ENCODE measurements around the gene RAB3GAP2. TPM values are rescaled to one million over a fixed set of nuclear protein-coding genes. Genes with fewer than 3 reads are reported as not detected.

The RAB3GAP2 gene
- total and polyA plus RNA-seq, 2 donors (not counting 1 experiment from before 2014, with no cell fraction given), result 31.0 to 43.8 TPM

DNA sequence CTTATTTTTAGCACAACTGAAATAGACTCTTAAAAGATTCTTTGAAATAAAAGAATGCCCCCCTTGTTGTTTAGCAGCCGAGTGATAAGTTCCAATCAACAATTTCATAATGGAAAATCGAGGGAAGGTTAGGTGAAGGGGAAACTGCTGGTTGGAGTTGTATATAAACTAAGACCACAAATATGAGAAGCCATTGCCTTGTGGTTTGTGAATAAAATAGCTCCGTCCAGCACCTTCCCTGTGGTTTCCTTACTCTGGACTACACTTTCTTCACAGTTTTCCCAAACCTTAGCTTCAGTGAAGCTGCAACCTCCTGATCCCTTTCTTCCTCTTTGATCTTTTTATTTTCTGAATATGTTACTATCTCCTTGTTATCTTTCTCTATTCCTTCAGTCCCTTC lies 6.7 kb upstream of the RAB3GAP2 start:
- Histone ChIP-seq H3K4me3 (replicated peaks in 1 of 4; ENCODE audit: control extremely low read depth in 1 of 4, insufficient read depth in 1 of 4, low read depth in 3 of 4, low read length in 4 of 4) (no peak overlapping the region), H3K27me3 (ENCODE audit: control insufficient read depth, insufficient read depth, low read length) (no peaks in the 10 kb centered on the region), H3K4me1 (ENCODE audit: control insufficient read depth, extremely low read depth, insufficient read depth, low read length) (no peaks in the 10 kb centered on the region), H3K9me3 (ENCODE audit: control insufficient read depth, insufficient read depth, low read depth, low read length) (no peaks in the 10 kb centered on the region), H4K20me1 (ENCODE audit: control insufficient read depth, extremely low read depth, insufficient read depth, low read length) (no peaks in the 10 kb centered on the region), H2AFZ (ENCODE audit: low read length) (no peak overlapping the region), H3K36me3 (ENCODE audit: control insufficient read depth, insufficient read depth, low read length) (no peaks in the 10 kb centered on the region), H3K9ac (ENCODE audit: insufficient read depth, low read length) (no peak overlapping the region), H3K79me2 (ENCODE audit: control insufficient read depth, insufficient read depth, low read length) (no peaks in the 10 kb centered on the region), H3K4me2 (ENCODE audit: extremely low read depth, insufficient read depth, low read length) (no peak overlapping the region), H3K27ac (ENCODE audit: insufficient read depth, low read length) (no peak overlapping the region)
- TF ChIP-seq EZH2 (IDR thresholded peaks at IDR 0.05; ENCODE audit: low read length, missing control alignments), result no peak
- TF ChIP-seq, protein P1, sequence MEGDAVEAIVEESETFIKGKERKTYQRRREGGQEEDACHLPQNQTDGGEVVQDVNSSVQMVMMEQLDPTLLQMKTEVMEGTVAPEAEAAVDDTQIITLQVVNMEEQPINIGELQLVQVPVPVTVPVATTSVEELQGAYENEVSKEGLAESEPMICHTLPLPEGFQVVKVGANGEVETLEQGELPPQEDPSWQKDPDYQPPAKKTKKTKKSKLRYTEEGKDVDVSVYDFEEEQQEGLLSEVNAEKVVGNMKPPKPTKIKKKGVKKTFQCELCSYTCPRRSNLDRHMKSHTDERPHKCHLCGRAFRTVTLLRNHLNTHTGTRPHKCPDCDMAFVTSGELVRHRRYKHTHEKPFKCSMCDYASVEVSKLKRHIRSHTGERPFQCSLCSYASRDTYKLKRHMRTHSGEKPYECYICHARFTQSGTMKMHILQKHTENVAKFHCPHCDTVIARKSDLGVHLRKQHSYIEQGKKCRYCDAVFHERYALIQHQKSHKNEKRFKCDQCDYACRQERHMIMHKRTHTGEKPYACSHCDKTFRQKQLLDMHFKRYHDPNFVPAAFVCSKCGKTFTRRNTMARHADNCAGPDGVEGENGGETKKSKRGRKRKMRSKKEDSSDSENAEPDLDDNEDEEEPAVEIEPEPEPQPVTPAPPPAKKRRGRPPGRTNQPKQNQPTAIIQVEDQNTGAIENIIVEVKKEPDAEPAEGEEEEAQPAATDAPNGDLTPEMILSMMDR (conservative IDR thresholded peaks at IDR 0.05 in 1 of 2, IDR thresholded peaks at IDR 0.05 in 1 of 2; ENCODE audit: low read depth in 1 of 2, low read length in 2 of 2), result no peak
- DNase-seq (ENCODE audit: low read depth in 2 of 2), result peak; percentile 22 to 86

- H3K79me2 ChIP-seq (ENCODE audit: control insufficient read depth, insufficient read depth, low read length), result peaks cover 18% of the 10 kb centered on the region
- no peaks in the 10 kb centered on the region for H3K9me3 ChIP-seq (ENCODE audit: control insufficient read depth, insufficient read depth, low read depth, low read length)
- H3K4me3 ChIP-seq (replicated peaks in 1 of 4; ENCODE audit: control extremely low read depth in 1 of 4, insufficient read depth in 1 of 4, low read depth in 3 of 4, low read length in 4 of 4), result no peak overlapping the region
- no peak overlapping the region for H3K9ac ChIP-seq (ENCODE audit: insufficient read depth, low read length)
- DNase-seq (ENCODE audit: low read depth in 2 of 2), result no peak
- H3K36me3 ChIP-seq (ENCODE audit: control insufficient read depth, insufficient read depth, low read length), result no peaks in the 10 kb centered on the region
- peaks cover 4% of the 10 kb centered on the region for H3K4me1 ChIP-seq (ENCODE audit: control insufficient read depth, extremely low read depth, insufficient read depth, low read length)
- TF ChIP-seq EZH2 (IDR thresholded peaks at IDR 0.05; ENCODE audit: low read length, missing control alignments), result no peak
- TF ChIP-seq, protein P1 (conservative IDR thresholded peaks at IDR 0.05 in 1 of 2, IDR thresholded peaks at IDR 0.05 in 1 of 2; ENCODE audit: low read depth in 1 of 2, low read length in 2 of 2), result no peak
- no peak overlapping the region for H2AFZ ChIP-seq (ENCODE audit: low read length)
- no peak overlapping the region for H3K4me2 ChIP-seq (ENCODE audit: extremely low read depth, insufficient read depth, low read length)
- no peaks in the 10 kb centered on the region for H3K27me3 ChIP-seq (ENCODE audit: control insufficient read depth, insufficient read depth, low read length)
- no peaks in the 10 kb centered on the region for H4K20me1 ChIP-seq (ENCODE audit: control insufficient read depth, extremely low read depth, insufficient read depth, low read length)
- H3K27ac ChIP-seq (ENCODE audit: insufficient read depth, low read length), result no peak overlapping the region
Measured at GRCh38 chr1:220275430-220275829, 3.2 kb upstream of the RAB3GAP2 start.

GRCh38 chr1:220274251-220274855 lies 2.1 kb upstream of the RAB3GAP2 start:
- no peaks in the 10 kb centered on the region for H4K20me1 ChIP-seq (ENCODE audit: control insufficient read depth, extremely low read depth, insufficient read depth, low read length)
- H3K4me2 ChIP-seq (ENCODE audit: extremely low read depth, insufficient read depth, low read length), result no peak overlapping the region
- H3K36me3 ChIP-seq (ENCODE audit: control insufficient read depth, insufficient read depth, low read length), result no peaks in the 10 kb centered on the region
- H3K79me2 ChIP-seq (ENCODE audit: control insufficient read depth, insufficient read depth, low read length), result peaks cover 28% of the 10 kb centered on the region
- no peak overlapping the region for H3K27ac ChIP-seq (ENCODE audit: insufficient read depth, low read length)
- no peak overlapping the region for H2AFZ ChIP-seq (ENCODE audit: low read length)
- peak; percentile 65 for DNase-seq (ENCODE audit: low read depth in 2 of 2)
- no peaks in the 10 kb centered on the region for H3K27me3 ChIP-seq (ENCODE audit: control insufficient read depth, insufficient read depth, low read length)
- H3K4me3 ChIP-seq (replicated peaks in 1 of 4; ENCODE audit: control extremely low read depth in 1 of 4, insufficient read depth in 1 of 4, low read depth in 3 of 4, low read length in 4 of 4), result no peak overlapping the region
- peaks cover 9% of the 10 kb centered on the region for H3K4me1 ChIP-seq (ENCODE audit: control insufficient read depth, extremely low read depth, insufficient read depth, low read length)
- H3K9ac ChIP-seq (ENCODE audit: insufficient read depth, low read length), result no peak overlapping the region
- no peaks in the 10 kb centered on the region for H3K9me3 ChIP-seq (ENCODE audit: control insufficient read depth, insufficient read depth, low read depth, low read length)
- no peak for TF ChIP-seq EZH2 (IDR thresholded peaks at IDR 0.05; ENCODE audit: low read length, missing control alignments)
- TF ChIP-seq, protein P1 (conservative IDR thresholded peaks at IDR 0.05 in 1 of 2, IDR thresholded peaks at IDR 0.05 in 1 of 2; ENCODE audit: low read depth in 1 of 2, low read length in 2 of 2), result no peak

Data from fibroblast of lung (primary cell).